Forelimb muscle (tissue), 1 donor: ENCODE data around the gene GMDS. TPM values are rescaled to one million over a fixed set of nuclear protein-coding genes. Genes with fewer than 3 reads are reported as not detected.
"Not testable (repeated sequence)": the region's sequence is repeated elsewhere in the genome, so short reads cannot be mapped to it uniquely, and the experiment has no call there.

Experiments used
- DNase-seq: peaks from one replicate; pipeline ENCODE4 v3.0.0-alpha.2; 2013; ENCODE audit warnings: low read depth
- polyA plus RNA-seq: library from polyadenylated mRNA; unstranded; fragments of 120-200 nt; gene quantifications from one replicate; pipeline ENCODE4 v1.2.1, GENCODE V29; 2013; ENCODE audit not compliant: insufficient read length

The GMDS gene
- polyA plus RNA-seq, 1 donor, result 10.4 TPM

GRCh38 chr6:1686117-1687098 lies 559.0 kb downstream of the GMDS start:
- DNase-seq, result no peak

- no peak for DNase-seq
These were observed 565.7 kb downstream of the GMDS start for GRCh38 chr6:1679688-1680068.

- DNase-seq, result no peak
These were observed 566.2 kb downstream of the GMDS start for GRCh38 chr6:1679031-1679687.

- no peak for DNase-seq
These were observed 567.2 kb downstream of the GMDS start for GRCh38 chr6:1678201-1678600.

- DNase-seq, result no peak
These were observed 573.0 kb downstream of the GMDS start for GRCh38 chr6:1672379-1672778.

GRCh38 chr6:1670711-1671462 lies 574.5 kb downstream of the GMDS start:
- DNase-seq, result no peak

- DNase-seq, result no peak
These were observed 575.4 kb downstream of the GMDS start for GRCh38 chr6:1669996-1670395.

- not testable (repeated sequence) for DNase-seq
These were observed 576.9 kb downstream of the GMDS start for GRCh38 chr6:1668456-1668855.

GRCh38 chr6:1667805-1668175 lies 577.6 kb downstream of the GMDS start:
- DNase-seq, result no peak

- no peak for DNase-seq
These were observed 578.2 kb downstream of the GMDS start for GRCh38 chr6:1667012-1667804.

GRCh38 chr6:1665214-1665613 lies 580.2 kb downstream of the GMDS start:
- DNase-seq, result no peak

GRCh38 chr6:1664329-1664728 lies 581.1 kb downstream of the GMDS start:
- no peak for DNase-seq

- DNase-seq, result no peak
These were observed 581.9 kb downstream of the GMDS start for GRCh38 chr6:1663511-1663910.

- no peak for DNase-seq
These were observed 582.9 kb downstream of the GMDS start for GRCh38 chr6:1662534-1662933.

GRCh38 chr6:1659816-1660215 lies 585.6 kb downstream of the GMDS start:
- DNase-seq, result no peak

- no peak for DNase-seq
These were observed 587.0 kb downstream of the GMDS start for GRCh38 chr6:1658212-1659005.

GRCh38 chr6:1657771-1658165 lies 587.6 kb downstream of the GMDS start:
- DNase-seq, result no peak

GRCh38 chr6:1657116-1657770 lies 588.2 kb downstream of the GMDS start:
- no peak for DNase-seq

- no peak for DNase-seq
These were observed 591.4 kb downstream of the GMDS start for GRCh38 chr6:1654054-1654453.

- no peak for DNase-seq
These were observed 592.6 kb downstream of the GMDS start for GRCh38 chr6:1652842-1653241.
